IPS-NIHi11 (cell line): Measurements from ENCODE around the gene TMEM47.

Experiments
- DNase-seq: peaks from one replicate; pipeline ENCODE4 v3.0.0; 2012; ENCODE audit warnings: mixed read lengths, low spot score

Gene TMEM47

DNA sequence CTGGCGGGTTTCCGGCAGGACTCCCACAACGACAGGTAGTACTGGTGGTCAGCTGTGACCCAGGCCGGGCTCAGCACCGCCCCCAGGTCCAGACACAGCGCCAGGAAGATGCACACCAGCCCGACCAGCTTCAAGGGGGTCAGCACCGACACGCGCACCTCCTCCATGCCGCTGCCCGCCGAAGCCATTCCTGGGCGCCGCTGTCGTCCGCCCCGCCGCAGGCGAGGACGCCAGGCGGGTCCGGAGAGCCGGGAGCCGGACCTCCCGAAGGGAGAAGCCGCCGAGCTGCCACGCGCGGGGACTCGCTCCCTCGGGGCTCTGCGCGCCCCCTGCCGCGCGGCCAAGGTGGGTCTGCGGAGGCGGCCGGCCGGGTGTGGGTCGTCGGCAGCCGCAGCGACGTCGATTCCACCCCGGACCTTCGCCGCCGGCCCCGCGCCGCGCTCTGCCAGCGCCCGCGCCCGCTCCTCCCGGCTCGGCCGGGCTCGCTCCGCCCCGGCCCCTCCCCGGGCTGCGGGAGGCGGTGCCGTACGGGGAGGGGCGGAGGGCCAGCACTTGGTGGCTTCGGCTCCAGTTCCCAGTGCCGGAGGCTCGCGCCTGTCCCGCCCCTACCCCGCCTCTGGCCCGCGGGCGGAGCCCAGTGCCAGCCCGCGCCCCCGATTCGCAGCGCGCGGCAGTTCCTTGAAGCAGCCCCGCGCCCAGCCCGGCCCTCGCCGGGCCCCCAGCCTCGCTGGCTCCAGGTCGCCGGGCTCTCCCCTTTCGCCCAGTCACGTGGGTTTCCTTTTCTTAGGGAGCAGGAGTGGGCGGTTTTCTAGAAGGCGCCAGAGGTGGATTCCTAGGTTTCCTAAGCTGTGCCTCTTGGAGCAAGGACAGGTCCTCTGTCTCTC is at the start of gene TMEM47:
Gene TMEM47, minus strand, starts transcription at position 444 of the 884 bp plus-strand sequence. Its CDS starts 256 bp downstream, at position 188.
- DNase-seq, result peak; percentile 81

DNA sequence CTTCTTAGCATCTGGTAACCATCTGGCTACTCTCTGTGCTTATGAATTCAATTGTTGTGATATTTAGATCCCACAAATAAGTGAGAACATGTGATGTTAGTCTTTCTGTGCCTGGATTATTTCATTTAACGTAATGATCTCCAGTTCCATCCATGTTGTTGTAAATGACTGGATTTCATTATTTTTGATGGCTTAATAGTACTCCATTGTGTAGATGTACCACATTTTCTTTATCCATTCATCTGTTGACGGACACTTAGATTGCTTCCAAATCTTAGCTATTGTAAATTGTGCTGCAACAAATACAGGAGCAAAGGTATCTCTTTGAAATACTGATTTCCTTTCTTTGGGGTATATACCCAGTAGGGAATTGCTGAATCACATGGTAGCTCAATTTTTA is 30.0 kb upstream of the TMEM47 start:
- no peak for DNase-seq

DNA sequence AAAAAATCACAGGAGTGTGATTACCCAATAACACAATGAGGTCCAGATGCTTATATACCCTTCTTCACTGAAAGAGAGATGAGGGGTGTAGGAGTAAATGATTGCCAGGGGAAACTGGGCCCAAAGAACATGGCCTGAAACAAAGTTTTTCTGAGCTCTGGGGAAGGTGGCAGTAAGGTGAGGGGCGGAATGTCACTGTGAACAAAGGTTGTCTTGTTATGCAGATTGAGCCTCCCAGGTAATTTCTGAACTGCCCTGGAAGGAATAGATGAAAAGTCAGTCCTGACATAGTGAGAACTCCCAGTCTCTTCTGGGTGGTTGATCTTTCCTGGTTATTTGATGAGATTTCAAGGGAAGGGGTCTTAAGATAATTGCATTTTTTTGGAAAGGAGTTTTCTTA is 2.5 kb upstream of the TMEM47 start:
- DNase-seq, result no peak

DNA sequence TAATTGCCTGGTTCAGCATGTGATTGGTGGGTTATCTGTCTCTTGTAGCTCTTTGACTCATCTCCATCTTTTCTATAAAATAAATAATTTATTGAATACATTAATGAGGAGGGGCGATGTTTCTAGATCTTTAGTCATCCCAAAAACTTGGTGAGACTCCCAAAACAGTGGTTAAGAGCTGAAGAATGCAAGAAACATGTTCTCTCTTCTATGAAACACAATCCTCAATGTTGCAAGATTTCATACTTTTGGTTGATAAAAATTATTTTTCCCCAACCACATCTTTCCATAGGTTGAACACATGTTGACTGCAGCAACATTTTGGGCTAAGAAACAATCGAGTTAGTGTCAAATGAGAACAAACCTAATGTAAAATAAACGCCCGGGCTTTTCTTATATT is 1.2 kb upstream of the TMEM47 start:
- DNase-seq, result no peak

DNA sequence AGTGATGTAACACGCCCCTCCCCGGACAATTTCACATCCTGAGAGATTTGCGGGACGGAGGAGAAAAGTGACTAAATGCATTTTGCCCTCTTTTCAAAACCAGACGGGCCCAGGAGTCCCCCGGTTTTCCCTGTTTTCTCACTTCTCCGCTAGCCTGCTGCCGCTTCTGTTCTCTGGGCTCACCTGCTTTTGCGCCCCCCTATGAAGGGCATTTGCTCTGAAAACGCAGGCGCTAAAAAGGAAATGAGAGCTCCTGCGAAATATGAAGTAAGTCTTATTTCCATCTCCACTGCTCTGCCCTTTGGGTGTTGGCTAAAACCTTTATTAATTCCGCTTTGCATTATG is 613 bp upstream of the TMEM47 start:
- DNase-seq, result no peak

DNA sequence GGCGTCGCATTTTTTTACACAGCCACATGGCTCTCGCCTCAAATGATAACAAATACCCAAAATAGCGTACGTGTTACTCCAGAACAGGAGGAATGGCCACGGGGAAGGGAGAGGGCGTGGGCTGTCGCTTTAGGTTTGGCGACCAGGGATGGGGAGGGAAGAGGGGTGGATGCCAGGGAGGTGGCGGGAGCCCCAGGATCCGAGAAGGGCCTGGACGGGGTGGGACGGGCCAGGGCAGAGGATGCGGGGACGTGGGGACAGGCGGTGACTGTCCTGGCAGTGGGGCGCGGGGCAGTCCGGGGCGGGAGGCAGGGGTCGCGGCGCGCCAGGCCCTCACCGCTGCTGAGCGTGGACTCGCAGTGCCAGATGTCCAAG is 631 bp downstream of the TMEM47 start:
- DNase-seq, result no peak

DNA sequence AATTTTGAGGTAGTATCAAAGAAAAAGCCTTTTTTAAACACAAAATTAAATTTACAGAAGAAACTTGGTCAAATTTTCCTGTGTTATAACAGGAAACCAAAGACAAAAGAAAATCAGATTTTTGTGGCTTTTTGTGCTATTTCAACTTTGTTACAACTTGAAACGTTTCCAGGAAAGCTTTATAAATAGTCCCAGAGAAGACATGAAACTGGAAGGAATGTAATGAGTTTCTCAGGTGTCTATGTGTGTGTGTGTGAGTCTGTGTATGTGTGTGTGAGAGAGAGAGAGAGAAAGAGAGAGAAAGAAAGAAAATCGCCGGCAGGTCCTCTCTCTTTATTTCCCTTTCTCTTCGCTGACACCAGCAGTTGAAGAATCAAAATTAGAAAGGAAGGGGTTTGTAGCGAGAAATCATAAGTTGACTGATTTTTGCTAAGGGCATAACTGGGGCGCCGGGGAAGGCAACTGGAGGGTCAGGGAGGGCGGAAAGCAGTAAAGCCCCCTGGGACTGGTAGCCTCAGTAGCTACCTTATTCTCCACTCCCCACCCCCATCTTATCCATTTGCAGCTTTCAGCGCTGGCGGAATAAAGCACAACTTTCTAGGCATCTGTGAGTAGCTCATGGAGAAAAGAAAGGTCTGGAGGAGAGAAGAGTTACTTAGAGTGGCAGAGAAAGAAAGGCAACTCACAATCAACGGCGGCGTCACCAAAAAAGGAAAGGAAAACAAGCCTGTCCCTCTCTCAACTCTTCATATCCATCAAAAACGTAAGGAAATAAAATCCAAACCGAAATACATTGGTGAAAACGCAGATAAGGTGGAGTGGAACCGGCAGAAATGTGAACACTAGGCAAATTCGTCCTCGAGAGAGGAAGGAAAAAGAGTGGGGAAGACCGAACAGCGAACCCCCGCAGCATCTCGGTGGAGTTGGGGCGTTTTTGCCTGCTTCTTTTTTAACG is 1.3 kb downstream of the TMEM47 start:
- no peak for DNase-seq

DNA sequence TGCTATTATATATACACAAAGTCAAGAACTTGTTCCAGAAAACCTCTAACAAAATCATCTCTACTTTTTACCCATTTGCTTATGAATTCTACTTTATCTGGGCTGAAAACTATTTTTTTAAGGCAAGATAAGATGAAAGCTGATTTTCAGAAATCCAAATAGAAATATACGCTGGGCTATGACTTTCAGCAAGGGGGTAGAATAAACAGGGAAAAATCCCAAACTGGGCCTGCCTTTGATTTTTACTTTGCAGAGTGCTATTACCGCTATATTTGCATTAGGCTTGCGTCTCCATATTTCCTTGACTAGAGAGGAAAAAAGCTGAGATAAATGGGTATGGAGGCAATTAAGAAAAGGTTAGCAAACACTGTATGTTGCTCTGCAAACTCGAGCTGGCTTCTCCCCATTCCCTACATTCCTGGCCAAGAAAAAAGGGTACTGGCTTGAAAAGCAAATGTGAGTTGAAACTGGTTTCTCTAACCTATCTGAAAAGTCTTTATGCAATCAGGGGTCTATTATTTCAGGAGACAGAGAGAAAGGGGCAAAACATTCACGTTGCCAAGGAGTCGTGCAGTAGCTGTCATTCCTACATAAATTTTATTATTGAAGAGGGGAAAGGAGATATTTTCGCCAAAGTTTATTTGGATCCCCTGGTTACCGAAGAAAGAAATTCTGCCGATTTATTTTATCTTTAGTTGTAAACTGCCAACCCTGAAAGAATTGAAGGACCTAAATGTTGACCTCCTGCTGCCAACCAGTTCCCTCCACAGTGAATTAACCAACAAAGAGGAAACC is 2.2 kb downstream of the TMEM47 start:
- DNase-seq, result no peak

DNA sequence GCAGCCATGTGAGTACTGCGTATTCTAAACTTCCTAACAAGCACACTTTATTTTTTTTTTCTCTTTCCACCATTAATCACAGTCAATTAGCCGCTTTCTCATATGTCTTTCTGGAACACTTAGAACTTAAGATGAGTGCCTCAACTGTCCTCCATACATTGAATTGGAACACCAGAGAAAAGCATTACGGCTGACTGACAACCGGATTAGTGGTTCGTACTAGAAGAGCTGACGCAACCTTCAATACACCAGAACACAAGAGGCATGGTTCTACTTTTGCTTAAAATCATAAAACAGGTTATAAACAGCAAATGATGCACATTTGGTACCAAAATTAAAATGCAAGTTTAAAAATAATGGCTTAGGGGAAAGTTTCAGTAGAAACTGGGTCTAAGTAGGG is 3.3 kb downstream of the TMEM47 start:
- no peak for DNase-seq

DNA sequence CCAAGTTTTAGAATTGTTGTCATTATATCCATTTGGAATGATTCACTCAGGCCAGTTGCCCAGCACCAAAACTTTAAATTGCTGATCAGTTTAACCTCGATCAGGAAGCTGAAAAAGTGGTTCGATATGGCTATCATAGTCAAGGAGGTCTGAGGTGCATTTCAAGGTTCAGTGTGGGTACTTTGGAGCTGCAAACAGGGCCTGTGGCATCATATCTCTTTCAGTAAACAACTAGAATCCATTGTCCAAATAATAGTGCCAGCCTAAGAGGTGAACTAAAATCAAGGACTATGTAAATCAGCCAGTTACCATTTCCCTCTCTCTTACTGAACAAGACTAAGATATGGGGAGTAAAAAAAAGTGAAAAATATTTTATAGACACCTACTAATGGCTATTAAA is 14.2 kb downstream of the TMEM47 start:
- no peak for DNase-seq

DNA sequence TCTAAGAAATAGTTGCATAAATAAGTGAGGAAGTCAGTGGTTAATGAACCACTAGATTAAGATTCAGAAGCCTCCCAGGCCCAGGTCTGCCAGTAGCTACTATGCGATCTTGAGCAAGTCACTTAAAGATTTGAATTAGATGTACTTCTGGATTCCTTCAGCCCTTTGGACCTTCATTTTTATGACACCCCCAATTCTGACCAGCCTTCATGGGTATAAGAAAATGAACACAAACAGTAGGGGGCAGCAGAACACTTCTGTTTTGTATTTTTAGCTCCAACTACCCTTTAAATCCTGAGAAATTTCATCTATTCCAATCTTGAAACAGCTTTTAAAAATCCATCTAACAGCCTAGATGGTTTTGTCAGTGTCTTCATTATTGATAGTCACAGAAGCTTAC is 19.0 kb downstream of the TMEM47 start:
- no peak for DNase-seq

DNA sequence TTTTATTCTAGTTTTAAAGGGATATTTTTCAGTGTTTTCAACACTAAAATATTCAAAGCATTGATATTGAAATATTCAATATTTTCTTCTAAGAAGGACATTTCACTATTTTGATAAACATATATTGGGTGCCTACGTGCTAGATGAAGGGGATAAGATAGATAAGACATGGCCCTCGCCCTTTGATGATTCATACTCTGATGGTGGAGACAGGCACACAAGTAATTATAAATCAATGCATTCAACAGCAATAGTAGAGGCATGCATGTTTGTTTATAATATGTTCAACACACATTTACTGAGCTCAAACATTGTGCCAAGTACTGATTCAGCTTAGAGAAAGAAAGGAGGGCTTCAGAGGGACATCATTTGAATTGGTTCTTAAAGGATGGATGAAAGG is 22.7 kb downstream of the TMEM47 start:
- DNase-seq, result no peak

DNA sequence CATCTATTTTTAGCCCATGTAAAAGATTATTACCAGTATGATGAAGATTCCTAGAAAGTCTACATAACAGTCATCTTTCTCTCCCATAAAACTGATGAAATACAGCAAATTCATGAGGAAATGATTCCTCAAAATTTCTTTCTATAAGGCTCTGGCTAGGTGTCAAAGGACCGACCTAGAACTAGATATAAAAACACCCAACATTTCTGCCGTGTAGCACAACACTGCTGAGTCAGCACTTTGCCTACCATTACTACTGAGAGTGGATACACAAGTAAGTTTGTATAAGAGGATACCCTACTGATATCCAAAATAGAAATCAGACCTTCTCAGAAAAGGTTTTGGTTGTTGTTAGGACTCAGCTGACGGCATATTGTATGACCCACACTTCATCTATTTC is 24.7 kb downstream of the TMEM47 start:
- DNase-seq, result no peak

DNA sequence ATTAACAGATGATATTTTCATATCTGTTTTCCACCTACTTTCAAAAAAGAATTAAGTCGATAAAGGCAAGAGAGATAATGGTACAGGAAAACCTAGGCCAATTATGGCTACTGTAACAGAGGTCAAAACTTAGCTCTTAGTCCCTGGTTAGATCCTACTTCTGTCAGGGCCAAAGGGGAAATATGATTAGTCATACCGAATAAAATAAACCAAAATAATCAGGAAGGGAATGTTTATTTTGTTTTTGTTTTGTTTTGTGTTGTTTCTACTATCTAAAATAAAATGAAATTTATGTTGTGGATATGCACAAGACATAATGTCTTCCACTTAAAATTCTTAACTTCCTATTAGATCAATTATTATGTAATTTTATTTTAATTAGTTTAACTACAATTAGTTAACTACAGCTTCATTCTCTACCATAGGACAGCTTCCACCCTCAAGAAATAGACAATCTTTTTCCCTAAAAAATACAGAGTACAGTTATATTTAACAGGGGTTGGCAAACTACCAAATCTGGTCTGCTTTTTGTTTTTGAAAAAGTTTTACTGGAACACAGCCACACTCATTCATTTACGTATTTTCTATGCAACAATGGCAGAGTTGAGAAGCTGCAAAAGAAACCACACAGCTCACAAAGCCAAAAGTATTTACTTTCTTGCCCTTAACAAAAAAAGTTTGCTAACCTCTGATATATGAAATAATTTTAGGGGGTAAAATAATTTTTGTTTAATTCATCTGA is 25.4 kb downstream of the TMEM47 start:
- no peak for DNase-seq

DNA sequence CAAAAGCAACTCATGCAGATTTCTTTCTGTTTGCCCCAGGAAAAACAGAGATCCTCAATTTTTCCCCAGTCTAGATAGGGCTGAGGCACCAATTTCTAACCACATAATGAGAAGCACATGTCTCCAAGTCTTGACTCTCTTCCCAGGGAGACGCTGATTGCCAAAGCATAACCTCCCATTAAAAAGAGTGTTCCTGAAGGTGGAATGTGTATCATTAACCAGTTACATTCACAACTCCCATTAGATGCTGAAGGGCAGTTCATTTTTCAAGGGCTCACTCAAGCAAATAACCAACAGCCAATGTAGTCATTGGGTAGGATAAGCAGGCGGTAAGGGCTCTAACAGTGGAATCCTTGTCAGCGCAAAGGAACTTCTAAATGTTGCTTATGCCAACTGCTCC is 27.5 kb downstream of the TMEM47 start:
- no peak for DNase-seq

DNA sequence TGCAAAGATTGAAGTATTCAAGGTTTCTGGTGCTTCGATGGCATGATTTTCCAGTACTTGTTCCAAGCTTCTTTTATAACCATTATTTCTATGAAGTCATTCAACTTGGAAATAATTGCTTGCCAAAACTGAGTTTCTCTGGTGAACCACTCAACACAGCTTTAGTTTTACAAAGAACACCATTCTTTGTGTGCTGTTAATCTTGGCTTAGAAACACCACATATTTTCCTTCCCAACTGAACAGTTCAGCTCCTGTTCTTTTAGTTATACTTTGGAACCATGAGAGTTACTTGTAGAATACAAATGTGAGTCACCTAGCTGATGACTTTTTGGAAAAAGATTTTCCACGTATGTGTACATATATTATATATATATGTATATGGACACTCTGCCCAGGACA is 32.7 kb downstream of the TMEM47 start:
- no peak for DNase-seq

DNA sequence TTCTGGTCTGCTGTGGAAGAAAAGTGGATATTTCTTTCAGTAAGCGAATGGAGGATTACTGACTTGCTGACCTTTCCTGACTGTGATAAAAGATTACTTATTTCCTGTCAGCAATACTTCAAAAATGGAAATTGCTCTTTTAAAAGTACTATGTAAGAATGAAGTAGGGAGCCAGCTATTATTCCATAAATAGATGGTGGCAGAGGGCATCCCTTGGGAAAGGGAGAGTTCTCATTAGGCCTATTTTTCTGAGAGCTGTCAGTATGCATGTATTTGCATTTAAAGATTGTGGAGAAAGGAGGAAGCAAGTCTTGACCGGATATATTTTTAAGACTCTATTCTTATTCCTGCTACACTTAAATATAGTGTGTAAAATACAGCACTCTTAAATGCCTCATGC is 37.2 kb downstream of the TMEM47 start:
- no peak for DNase-seq

DNA sequence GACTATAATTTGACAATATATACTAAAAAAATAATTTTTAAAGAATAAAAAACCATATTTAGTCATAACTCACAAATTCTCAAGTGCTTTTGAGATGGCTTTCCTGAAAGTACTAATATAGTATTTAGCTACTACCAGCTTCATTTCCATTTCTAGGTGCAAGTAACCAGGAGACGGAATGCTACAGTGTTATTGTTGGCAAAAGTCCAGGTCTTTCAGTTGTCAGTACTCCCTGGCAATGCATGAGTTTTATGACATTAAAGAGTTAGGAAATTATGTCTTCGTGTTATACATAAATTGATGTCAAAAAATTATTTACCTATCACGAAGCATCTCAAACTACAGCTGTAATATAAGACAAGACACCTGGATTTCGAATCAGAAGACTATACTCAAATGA is 45.0 kb downstream of the TMEM47 start:
- DNase-seq, result no peak

DNA sequence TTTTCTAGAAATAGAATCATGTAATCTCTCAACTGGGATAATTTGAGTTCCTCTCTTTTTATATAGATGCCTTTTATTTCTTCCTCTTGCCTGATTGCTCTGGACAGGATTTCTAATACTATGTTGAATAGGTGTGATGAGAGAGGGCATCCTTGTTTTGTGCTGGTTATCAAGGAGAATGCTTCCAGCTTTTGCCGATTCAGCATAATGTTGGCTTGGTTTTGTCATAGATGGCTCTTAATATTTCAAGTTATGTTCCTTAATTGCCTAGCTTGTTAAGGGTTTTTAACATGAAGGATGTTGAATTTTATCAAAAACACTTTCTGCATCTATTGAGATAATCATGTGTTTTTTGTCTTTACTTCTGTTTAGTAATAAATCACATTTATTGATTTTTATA is 58.7 kb downstream of the TMEM47 start:
- DNase-seq, result no peak

DNA sequence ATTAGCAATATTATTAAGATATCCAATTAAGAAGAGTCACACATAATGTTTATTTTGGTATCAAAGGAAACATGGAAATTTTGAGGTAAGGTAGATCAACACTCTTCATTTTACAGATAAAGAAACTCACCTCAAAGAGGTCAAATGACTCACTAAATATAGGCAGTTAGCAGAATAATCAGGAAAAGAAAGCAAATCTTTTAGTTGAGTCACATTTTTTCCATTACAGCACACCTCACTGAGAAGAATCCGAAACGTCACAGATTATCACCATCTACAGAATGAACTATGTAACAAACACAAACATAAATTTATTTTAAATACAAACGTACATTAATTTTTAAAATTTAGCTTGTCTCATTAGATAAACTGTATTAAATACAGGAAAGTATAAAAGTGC is 70.1 kb downstream of the TMEM47 start:
- DNase-seq, result no peak

DNA sequence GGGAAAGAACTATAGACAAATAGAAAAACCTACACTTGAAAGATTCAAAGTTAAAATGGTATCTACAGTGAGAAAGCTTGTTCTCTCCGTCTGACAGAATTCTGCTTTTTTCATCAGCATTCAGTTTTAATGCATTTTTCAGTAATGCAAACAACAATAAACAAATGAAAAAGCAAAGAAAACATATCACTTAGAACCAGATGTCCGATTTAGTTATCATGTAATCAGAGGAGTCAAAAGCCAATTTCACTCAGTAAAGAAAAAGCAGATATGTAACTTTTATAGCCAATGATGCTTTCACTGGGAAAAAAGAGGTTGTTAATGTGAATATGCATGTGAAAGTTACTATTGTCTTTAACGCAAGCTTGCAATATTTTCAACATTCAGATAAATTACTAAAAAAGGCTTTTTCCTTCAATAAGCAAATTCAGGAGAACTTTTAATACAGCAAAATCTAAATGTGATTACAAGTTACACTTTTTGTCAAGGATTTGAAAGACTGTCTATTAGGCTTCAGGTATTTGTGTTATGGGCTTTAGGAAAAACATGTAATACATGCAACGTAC is 70.7 kb downstream of the TMEM47 start:
- no peak for DNase-seq
